ENCODE data around the gene CCDC43.
"Not testable (repeated sequence)": the region's sequence is repeated elsewhere in the genome, so short reads cannot be mapped to it uniquely, and the experiment has no call there.

The CCDC43 gene

DNA sequence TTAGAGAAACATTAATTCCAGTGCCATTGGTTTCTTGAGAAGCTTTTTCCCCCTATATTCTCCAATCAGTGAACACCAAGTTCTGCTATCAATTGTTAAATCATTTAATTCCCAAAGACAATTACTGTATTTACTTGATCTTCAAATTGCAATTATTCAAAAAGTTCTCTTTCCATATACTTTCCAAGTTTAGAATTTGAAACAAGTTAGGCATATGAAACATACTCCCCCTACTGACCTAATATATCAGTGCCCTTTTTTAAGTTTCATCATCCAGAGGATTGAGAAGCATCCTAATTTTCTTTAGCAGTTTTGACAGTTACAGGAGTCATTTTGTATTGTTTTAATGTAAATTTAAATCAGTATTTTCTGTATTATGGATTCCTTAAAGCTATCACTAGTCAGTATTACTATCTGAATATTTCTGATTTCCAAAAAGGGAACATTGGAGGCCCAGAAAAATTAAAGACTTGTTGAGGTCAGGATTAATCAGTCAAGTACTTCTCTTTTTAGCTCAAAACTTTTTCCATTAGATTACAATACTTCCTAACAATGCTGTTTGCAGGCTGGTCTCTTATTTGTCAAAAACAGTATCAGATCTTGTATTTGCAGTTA is 17.0 kb downstream of the CCDC43 start:
- DNase-seq (ENCODE audit: low read depth in 2 of 2): no peak

GRCh38 chr17:44666006-44666405 is 23.6 kb downstream of the CCDC43 start:
- no peak for DNase-seq (ENCODE audit: low read depth in 2 of 2)

- DNase-seq (ENCODE audit: low read depth in 2 of 2): no peak
Observed at GRCh38 chr17:44664867-44665266, 24.7 kb downstream of the CCDC43 start.

DNA sequence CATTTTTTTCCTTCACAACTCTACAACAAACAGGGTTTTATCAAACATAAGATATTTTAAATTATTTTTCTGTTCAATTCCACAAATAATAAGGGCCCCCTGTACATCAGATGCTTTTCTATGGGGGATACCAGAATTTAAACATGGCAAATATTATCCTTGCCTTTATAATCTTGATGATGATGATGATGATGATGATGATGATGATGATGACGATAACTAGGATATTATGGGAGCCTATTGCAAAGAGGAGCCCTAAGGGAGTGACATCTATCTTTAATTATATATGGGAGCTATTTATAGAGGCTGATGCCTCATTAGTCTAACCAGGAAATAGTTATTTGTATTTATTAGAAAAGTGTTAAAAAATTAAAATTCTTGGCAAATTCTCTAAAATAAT is 26.5 kb downstream of the CCDC43 start:
- no peak for DNase-seq (ENCODE audit: low read depth in 2 of 2)

GRCh38 chr17:44661835-44662234 is 27.7 kb downstream of the CCDC43 start:
- DNase-seq (ENCODE audit: low read depth in 2 of 2): no peak

DNA sequence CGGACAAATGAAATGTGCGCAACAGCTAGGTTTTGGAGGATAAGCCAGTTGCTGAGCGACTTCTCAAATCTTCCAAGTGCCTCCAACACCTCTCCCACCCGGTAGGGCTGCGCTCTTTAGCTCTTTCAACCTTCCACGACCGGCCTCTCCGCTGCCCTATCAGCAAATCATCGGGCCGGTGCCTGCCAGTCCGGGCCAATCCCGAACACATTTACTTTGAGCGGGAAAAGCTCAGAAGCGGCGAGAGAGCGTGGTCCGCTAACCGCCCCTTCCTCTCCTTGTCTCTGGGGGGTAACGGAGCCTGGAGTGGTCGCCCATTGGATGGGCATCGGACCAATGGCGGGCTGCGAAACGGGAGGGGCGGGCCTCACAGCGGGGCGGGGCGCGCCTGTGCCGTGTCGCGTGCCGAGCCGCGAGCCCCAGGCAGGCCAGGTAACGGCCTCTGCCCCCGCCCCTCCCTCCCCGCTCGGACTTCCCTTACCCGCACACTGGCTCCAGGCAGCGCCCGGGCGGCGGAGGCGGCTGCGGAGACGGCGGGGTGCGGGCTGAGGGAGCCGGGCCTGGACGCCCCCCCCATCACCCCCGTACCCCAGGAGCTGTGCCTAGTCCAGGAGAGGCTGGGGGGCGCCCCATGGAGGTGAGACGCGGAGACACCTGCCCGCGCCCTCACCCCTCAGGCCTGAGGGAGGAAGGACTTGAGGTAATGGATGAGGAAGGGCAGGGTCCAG is 33.4 kb downstream of the CCDC43 start, which contains the start of gene MEIOC:
Gene MEIOC (plus strand): TSS at position 486 of the 728 bp plus-strand sequence. CDS start 146 bp downstream, at position 632.
- no peak for DNase-seq (ENCODE audit: low read depth in 2 of 2)

DNA sequence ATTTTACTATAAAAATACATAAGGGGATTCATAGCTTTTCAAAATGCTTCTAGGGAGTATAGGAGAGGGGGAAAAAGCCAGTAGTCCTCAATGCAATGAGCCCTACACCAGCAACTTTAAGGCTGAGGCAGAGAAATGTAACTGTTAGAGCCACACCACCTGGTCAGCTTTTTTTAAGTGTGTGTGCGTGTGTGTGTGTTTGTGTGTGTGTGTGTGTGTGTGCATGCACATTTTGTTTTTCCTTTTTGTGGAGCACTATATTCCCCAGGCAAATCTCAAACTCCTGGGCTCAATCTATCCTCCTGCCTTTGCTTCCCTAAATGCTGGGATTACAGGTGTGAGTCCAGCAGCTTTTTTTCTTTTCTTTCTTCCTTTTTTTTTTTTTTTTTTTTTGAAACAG is 35.6 kb downstream of the CCDC43 start:
- DNase-seq (ENCODE audit: low read depth in 2 of 2): no peak

GRCh38 chr17:44653384-44653783 is 36.2 kb downstream of the CCDC43 start:
- no peak for DNase-seq (ENCODE audit: low read depth in 2 of 2)

GRCh38 chr17:44652727-44653126 is 36.8 kb downstream of the CCDC43 start:
- no peak for DNase-seq (ENCODE audit: low read depth in 2 of 2)

DNA sequence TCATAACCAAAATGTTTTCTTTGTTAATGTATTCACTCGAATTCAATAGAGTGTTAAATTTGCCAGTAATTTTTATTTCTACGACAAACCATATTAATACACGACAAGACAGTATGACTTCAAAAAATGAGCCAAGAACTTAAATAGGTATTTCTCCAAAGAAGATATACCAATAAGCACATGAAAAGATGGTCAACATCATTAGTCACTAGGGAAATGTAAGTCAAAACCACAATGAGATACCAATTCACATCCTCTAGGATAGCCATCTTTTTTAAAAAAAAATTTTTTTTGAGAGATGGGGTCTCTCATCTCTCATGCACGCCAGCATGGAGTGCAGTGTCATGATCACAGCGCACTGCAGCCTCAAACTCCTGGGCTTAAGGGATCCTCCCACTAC is 38.3 kb downstream of the CCDC43 start:
- DNase-seq (ENCODE audit: low read depth in 2 of 2): no peak

GRCh38 chr17:44648963-44649362 is 40.6 kb downstream of the CCDC43 start:
- DNase-seq (ENCODE audit: low read depth in 2 of 2): no peak

DNA sequence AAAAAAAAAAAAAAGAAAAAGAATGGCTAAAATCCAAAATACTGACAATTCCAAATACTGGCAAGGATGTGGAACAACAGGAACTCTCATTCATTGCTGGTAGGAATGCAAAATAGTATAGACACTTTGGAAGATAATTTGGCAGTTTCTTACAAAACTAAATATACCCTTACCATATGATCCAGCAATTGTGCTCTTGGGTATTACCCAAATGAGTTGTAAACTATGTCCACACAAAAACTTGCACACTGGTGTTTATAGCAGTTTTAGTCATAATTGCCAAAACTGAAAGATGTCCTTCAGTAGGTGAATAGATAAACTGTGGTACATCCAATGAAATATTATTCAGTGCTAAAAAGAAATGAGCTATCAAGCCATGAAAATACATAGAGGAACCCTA is 41.8 kb downstream of the CCDC43 start:
- no peak for DNase-seq (ENCODE audit: low read depth in 2 of 2)

GRCh38 chr17:44646280-44646679 is 43.3 kb downstream of the CCDC43 start:
- DNase-seq (ENCODE audit: low read depth in 2 of 2): no peak

DNA sequence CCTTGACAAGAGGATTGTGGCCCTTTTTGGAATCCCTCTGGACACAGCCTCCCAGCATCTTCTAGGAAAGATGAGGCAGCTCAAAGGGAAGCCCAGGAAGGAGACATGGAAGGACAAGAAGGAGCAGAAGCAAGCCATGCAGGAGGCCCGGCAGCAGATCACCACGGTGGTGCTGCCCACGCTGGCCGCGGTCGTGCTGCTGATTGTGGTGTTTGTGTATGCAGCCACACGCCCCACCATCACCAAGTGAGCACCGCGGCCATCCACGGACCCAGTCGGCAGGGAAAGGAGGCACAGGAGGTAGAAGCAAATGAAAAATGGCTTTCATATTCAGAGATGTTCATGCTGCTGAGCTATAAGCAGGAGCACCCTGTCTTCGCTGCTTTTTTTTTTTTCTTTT is 44.2 kb downstream of the CCDC43 start:
- DNase-seq (ENCODE audit: low read depth in 2 of 2): no peak

DNA sequence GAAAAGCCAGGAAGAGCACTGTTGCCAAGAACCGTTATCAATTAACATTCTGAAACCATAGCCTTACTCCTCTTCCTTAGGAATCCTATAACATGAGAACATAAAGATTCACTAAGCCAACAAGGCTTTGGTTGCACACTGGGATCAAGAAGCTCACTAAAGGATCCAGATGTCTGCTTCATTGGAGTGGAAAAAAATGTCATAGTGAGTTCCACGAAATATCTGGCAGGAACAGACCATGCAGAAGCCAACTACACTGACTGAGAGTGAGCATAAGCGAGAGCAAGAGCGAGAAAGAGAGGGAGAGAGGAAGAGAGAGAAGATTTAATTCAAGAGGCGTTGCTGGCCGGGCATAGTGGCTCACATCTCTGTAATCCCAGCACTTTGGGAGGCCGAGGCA is 46.7 kb downstream of the CCDC43 start:
- DNase-seq (ENCODE audit: low read depth in 2 of 2): no peak

- no peak for DNase-seq (ENCODE audit: low read depth in 2 of 2)
Observed at GRCh38 chr17:44637066-44637465, 52.5 kb downstream of the CCDC43 start.

DNA sequence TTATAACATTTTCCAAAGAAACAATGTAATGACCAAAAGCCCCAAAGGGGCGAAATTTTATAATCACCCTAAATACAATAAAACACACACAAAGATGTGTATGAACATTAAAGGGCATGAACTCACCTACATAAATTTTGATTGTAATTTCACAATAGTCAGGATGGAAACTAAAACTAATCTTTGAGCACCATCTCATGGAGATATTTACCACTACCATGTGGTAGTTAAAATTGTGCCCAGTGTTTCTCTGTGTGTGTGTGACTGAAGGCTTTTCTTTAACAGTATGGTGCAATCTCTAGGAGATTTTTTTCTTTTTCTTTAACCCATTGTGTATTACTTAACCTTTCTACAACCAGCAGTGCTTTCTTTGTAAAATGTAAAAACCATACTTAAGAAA is 53.0 kb downstream of the CCDC43 start:
- DNase-seq (ENCODE audit: low read depth in 2 of 2): no peak

DNA sequence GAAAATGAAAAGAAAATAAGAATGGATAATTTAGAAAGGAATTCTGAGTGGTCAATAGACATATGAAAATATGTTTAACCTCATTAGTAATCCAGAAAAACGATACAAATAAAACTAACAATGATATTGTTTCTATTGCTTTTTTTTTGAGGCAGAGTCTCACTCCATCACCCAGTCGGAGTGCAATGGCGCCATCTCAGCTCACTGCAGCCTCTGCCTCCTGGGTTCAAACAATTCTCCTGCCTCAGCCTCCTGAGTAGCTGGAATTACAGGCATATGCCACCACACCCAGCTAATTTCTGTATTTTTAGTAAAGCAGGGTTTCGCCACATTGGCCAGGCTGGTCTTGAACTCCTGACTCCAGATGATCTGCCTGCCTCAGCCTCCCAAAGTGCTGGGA is 55.2 kb downstream of the CCDC43 start:
- DNase-seq (ENCODE audit: low read depth in 2 of 2): not testable (repeated sequence)

DNA sequence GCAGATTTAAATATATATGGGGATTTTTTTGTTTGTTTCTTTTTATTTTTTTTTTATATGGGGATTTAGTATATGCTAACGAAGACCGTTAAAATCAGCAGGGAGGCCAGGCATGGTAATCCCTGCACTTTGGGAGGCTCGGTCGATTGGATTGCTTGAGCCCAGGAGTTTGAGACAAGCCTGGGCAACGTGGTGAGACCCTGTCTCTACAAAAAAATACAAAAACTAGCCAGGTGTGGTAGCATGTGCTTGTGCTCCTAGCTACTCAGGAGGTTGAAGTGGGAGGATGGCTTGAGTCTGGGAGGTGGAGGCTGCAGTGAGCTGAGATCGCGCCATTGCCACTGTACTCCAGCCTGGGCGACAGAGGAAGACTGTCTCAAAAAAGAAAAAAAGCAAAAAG is 55.6 kb downstream of the CCDC43 start:
- DNase-seq (ENCODE audit: low read depth in 2 of 2): no peak

- DNase-seq (ENCODE audit: low read depth in 2 of 2): no peak
Observed at GRCh38 chr17:44630703-44631102, 58.9 kb downstream of the CCDC43 start.

DNA sequence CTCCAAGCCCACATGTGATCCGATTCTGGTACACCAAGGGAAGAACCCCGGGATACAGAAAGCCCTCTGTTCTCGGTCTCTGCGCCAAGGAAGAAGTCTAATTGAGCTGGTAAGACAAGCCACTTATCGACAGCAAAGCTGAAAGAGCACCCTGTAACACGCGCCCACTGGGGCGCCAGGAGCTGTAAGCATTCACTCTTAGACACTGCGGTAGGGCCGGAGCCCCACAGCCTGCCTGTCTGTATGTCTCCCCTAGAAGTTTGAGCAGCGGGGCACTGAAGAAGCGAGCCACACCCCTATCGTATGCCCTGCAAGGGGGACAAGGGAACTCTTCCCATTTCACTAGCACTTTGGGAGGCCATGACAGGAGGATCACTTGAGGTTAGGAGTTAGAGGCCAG is 60.3 kb downstream of the CCDC43 start:
- DNase-seq (ENCODE audit: low read depth in 2 of 2): no peak

DNA sequence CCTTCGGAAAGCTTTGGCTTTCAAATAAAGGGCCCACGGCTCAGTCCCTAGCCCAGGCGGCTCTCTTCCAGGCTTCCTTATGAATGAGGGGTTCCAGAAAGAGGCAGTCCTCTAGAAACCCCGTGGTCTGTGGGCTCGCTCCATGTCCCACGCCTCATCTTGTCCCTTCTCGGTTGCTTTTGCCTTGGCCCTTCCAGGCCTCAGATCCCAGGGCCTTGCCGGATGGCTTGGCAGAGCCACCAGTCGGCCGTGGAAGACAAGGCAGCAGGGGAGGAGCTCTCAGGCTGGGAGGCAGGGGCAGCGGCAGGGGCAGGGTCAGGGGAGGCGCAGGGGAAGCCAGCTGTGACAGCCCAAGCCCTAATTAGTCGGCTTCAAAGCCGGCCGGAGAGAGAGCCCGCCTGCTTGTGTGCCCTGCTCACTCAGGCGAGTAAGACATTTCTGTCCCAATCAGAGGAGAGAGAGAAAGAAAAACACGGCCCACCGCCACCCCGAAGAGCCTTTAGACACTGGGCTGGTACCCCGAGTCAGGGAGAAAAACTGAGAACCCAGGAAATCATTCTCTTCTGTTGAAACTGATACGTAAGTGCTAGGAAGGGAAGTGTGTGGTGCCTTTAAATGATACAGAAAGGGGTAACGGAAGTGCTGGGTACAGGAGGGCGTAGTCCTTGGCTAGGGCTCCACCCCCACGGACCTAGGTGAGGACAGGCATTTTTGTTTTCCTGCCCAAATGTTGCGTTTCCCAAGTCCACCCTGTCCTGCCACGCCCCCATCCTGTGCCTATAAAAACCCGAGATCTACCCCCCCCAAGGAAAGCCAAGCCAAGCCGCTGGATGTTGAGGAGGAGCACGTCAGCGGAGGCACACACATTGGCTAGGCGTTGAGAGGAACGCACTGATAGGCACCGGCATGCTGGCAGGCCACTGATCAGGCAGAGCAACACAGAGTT is 61.1 kb downstream of the CCDC43 start:
- no peak for DNase-seq (ENCODE audit: low read depth in 2 of 2)

All from stimulated activated CD8-positive, alpha-beta memory T cell treated with anti-CD3 and anti-CD28 coated beads, Interleukin-15, amount 100 ng/mL, for 4 hours (primary cell).